Transverse colon (tissue), 3 donors: ENCODE results near the gene OR4C3.
"Not testable (repeated sequence)": the region's sequence is repeated elsewhere in the genome, so short reads cannot be mapped to it uniquely, and the experiment has no call there.

Source experiments
- POLR2A ChIP-seq: fragments of 450-650 bp; IDR thresholded peaks from one replicate; pipeline ENCODE4 v1.6.1; 2016; ENCODE audit warnings: antibody characterized with exemption, mild to moderate bottlenecking, moderate library complexity
- TF ChIP-seq, protein P1 (sequence below), 5 experiments: fragments of 200-600 bp in 3 of 5; fragments of 450-650 bp in 2 of 5; sonication (generic) in 3 of 5; IDR thresholded peaks; 1 replicate in 2 of 5; 2 replicates in 3 of 5; pipeline ENCODE4 v1.5.1; 2016 to 2017; ENCODE audit warnings: antibody characterized with exemption in 5 of 5, inconsistent platforms in 3 of 5, mild to moderate bottlenecking in 2 of 5, moderate library complexity in 1 of 5

DNA sequence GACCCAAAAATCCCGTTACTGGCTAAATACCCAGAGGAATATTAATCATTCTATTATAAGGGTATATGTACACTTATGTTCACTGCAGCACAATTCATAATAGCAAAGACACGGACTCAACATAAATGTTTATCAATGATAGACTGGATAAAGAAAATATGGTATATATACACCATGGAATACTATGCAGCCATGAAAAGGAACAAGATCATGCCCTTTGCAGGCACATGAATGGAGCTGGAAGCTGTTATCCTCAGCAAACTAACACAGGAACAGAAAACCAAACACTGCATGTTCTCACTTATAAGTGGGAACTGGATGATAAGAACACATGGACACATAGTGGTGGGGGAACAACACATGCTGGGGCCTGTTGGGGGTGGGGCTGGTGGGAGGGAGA is 11.1 kb upstream of the OR4C3 start:
- TF ChIP-seq POLR2A: not testable (repeated sequence)
- TF ChIP-seq, protein P1, sequence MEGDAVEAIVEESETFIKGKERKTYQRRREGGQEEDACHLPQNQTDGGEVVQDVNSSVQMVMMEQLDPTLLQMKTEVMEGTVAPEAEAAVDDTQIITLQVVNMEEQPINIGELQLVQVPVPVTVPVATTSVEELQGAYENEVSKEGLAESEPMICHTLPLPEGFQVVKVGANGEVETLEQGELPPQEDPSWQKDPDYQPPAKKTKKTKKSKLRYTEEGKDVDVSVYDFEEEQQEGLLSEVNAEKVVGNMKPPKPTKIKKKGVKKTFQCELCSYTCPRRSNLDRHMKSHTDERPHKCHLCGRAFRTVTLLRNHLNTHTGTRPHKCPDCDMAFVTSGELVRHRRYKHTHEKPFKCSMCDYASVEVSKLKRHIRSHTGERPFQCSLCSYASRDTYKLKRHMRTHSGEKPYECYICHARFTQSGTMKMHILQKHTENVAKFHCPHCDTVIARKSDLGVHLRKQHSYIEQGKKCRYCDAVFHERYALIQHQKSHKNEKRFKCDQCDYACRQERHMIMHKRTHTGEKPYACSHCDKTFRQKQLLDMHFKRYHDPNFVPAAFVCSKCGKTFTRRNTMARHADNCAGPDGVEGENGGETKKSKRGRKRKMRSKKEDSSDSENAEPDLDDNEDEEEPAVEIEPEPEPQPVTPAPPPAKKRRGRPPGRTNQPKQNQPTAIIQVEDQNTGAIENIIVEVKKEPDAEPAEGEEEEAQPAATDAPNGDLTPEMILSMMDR (IDR thresholded peaks at IDR 0.05): not testable (repeated sequence)
